Measurements from ENCODE around the gene ACTR2. TPM values are rescaled to one million over a fixed set of nuclear protein-coding genes. Genes with fewer than 3 reads are reported as not detected.
A peak's percentile ranks its signal among the peaks of the same experiment; 100 is the strongest.
"Not testable (repeated sequence)": the region's sequence is repeated elsewhere in the genome, so short reads cannot be mapped to it uniquely, and the experiment has no call there.

ACTR2 gene
- total RNA-seq, 1 donor from 2014 or later: 107 TPM

DNA sequence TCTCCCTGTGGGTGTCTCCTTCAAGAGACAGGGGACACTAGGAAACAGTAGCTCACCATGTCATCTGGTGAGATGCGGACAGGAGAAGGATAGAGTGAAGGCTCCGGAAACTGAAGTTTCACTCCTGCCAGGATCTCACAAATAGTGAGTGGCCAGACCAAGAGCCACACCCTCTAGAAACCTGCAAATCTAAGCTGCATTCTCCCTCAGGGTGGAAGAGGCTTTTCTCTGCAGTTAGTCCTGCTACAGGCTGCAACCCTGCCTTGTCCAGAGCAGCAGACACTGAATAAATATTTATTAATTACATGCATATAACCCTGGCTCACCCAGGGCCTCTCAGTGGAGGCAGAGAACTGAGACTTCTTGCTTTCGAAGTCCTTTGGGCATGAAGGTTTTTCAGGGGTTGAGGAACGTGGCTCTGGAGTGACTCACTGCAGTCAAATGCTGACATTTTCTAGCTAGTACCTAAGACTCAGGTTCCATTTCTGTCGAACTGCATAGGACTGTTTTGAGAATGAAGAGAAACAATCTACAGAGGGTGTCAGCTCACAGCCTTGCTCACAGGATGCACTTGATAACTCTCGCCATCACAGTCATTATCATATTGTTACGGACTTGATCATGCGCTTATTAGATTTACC, 87.3 kb downstream of the ACTR2 start:
- no peak for DNase-seq

- DNase-seq: no peak
Observed at GRCh38 chr2:65316072-65316471, 88.4 kb downstream of the ACTR2 start.

DNA sequence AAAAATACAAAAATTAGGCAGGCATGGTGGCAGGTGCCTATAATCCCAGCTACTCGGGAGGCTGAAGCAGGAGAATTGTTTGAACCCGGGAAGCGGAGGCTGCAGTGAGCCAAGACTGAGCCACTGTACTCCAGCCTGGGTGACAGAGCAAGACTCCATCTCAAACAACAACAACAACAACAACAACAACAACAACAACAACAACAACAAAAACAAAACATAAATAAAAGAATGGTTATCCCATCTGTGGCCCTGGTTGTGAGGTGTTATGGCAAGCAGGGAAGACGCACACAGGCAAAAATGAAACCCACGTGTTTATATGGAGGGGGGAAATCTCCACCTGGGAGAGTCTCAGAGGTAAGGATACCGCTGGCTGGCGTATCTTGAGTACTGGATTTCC, 89.7 kb downstream of the ACTR2 start:
- not testable (repeated sequence) for DNase-seq

DNA sequence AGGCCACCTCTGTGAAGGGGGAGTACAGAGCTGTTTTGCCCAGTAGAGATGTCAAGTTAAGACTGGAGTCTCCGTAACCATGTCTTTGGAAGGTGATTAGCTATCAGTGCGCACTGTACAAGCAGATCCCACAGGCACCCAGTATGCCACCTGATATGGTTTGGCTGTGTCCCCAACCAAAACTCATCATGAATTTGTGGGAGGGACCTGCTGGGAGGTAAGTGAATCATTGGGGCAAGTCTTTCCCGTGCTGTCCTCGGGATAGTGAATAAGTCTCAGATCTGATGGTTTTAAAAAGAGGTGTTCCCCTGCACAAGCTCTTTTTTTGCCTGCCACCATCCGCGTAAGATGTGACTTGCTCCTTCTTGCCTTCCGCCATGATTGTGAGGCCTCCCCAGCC, 90.2 kb downstream of the ACTR2 start:
- no peak for DNase-seq

DNA sequence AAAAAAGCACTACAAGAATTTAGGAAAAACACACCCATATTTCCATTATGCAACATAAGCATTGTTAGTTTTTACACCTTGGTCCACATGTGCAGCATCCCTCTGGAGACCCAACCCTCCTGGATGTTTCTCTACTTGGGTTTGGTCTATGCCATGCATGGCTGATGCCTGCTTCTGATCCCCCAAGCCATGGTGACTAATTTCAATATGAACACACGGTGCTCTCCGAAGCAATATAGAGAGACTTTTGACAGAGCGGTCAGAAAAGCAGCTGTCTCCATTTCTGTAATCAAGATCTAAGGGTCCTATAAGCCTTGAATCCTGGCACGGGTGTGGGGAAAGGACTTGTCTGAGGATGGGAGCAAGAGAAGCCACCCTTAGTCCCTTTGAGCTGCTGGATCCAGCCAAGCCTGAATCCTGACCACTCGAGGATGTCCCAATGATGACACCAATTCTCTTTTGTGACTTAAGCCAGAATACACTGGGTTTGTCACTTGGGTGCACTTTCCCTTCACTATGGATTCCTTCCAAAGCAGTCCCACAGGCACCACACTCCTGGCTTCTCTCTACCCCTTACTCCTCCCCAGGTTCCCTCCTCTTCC, 91.5 kb downstream of the ACTR2 start:
- DNase-seq: no peak

GRCh38 chr2:65319674-65320041, 92.0 kb downstream of the ACTR2 start:
- DNase-seq: no peak

GRCh38 chr2:65320042-65320725, 92.6 kb downstream of the ACTR2 start:
- peak; percentile 5 for DNase-seq

Other genes starting within 250 kb of the ACTR2 start
- 12.3 and 15.1 TPM in 2 replicates for gene SLC1A4, start 238.4 kb upstream of the ACTR2 start, total RNA-seq
- gene CEP68, start 171.4 kb upstream of the ACTR2 start, total RNA-seq: 38.5 and 44.4 TPM in 2 replicates
- gene RAB1A, start 97.7 kb upstream of the ACTR2 start, total RNA-seq: 62.5 and 141 TPM in 2 replicates
- 2.2 and 4.8 TPM in 2 replicates for gene SPRED2, start 204.8 kb downstream of the ACTR2 start, total RNA-seq